Hematopoietic multipotent progenitor cell treated with erythropoietin and hydrocortisone succinate and interleukin-3 and kit ligand, for 15 days (in vitro differentiated cells): ENCODE data around the gene CDC42EP3.

Experiments used
- DNase-seq: peaks from one replicate; pipeline ENCODE4 v3.0.0-alpha.2; 2015; ENCODE audit warnings: low spot score

CDC42EP3 gene, protein sequence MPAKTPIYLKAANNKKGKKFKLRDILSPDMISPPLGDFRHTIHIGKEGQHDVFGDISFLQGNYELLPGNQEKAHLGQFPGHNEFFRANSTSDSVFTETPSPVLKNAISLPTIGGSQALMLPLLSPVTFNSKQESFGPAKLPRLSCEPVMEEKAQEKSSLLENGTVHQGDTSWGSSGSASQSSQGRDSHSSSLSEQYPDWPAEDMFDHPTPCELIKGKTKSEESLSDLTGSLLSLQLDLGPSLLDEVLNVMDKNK

DNA sequence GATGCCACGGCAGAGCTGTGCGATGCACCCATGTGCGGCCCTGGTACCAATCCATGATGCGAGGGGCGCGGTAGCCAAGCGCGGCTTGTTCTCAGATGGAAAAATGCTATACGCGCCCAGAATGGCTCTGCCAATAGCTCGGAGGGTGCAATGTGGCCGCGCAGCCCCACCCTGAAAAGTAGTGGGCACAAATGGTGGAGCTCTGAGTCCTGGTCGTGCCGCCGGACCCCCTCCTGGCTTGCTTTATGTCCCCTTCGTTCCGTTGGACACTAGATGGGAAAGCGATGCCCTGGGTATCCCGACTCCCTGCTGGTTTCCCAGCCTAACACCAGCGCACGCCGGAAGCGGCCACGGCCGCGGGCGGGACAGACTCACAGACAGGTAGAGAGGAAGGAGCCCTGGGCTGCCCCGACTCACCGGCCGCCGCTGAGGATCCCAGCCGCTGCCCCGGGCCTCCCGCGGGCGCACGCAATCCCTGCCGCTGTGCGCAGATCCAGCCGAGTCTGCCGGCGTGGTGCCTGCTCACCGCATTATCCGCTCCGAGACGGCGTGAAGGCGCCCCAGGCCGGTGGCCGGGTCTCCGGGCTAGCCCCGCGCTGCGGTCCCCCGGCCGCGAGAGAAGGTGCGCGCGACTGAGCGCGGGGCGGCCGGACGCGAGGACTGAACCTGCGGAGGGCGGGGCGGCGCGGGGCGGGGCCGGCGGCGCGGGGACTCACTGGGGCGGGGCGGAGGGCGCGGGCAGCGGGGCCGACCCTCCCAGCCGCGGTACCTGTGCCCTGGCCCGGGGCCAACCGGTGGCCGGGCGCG lies at the start of gene CDC42EP3:
CDC42EP3 (minus strand) TSS at position 634 of the 807 bp plus-strand sequence. CDS start 25,055 bp downstream, outside the sequence.
- DNase-seq = no peak

DNA sequence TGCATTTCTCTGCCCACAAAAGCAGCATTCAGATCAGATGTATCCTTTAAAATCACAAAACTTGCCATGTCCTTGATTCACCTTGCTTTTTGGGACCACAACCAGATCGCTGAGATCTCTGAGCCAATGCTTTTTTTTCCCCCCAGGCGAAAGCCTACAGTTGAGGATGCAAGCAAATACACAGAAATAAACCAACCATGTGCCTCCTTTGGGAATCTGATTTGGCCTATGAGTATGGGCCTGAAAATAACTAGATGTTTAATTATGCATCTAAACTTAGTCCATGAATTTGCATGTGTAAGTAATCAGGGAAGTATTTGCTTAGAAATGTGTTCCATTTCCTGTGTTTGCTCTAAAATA lies 49.7 kb upstream of the CDC42EP3 start:
- no peak for DNase-seq

DNA sequence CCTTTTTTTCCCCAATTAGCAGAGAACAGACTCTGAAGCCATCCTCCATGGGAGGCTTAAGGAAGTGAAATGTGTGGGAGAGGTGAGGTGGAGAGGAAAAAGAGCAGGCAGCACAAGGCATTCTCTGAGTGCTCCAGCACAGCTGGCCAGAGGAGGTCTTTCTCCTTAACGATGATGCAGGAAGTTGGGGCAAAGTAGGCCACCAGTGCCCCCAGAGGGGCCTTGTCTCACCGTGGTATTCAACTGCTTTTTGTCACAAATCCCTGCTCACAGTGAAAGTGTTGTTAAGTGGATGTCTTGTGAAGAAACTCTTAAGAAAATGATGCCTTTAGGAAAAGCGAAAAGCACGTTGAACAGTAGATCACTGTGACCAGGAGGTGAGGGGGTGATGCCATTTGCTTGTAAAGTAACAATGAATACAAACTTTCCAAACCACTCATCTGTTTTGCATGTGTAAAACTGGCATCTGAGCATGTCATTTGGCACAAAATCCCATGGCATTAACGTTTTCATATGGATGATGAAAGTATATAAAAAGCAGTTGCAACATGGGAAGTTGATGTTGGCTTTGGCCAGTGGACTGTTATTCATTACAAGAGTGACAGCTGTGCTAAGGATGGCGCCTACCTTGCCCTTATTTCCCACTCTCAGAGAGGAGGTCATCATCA lies 49.2 kb upstream of the CDC42EP3 start:
- no peak for DNase-seq

DNA sequence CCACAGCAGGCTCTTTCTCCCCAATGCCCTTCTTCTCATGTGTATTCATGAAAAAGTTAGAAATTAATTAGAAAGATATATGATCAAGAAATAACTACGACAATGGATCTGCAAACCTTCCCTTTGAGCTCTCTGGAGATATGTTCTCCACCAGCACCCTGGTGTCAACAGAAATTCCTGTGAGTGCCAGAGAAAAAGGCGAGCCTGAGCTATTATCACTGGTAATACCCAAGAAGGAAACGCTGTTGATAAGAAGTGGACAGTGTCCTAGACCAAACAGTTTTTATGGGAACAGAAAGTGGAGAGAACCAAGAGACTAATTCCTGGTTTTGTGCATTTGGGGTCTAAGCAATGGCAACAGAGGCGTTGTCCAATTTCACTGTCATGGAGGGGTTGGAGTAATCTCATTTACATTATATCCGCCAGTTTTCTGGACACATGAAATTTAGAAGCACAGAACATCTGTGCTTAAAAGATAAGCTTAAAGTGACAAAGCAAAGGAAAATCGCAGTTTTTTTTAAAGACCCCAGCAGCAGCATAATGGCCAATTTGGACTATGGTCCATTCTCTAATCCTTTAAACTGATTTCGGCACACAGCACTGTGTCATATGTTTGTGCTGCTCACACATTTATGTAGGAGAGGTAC lies 47.2 kb upstream of the CDC42EP3 start:
- no peak for DNase-seq

DNA sequence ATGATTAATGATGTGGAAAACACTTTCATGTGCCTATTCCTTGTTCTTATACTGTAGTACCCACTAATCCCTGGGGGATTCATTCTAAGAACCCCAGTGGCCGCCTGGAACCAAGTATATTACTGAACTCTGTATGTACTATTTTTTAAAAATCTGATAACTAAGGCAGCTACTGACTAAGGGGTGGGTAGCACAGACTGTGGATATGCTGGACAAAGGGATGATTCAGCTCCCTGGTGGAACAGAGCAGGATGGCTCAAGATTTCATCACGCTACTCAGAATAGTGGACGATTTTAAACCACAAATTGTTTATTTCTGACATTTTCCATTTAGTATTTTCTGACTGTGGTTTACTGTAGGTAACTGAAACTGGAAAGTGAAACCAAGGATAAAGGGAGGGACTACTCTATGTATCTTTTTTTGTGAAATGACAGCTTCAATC lies 41.8 kb upstream of the CDC42EP3 start:
- no peak for DNase-seq

DNA sequence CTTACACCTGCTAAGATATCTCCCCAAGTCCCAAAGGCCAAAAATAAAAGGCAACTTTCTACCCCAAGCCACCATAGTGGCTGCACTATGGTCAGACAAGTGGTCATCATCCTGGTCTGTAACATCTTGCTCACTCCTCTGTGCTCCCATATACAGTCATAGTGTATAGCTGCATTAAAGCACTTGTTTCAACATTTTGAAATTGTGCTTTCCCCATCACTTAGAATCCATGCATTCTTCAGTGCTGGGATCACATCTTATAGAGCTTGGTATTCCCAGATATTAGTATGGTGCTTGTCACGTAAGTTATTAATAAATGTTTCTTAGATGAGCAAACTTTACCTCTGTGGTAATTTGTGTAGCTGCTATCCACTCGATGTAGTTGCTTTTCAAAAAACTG lies 40.4 kb upstream of the CDC42EP3 start:
- no peak for DNase-seq

DNA sequence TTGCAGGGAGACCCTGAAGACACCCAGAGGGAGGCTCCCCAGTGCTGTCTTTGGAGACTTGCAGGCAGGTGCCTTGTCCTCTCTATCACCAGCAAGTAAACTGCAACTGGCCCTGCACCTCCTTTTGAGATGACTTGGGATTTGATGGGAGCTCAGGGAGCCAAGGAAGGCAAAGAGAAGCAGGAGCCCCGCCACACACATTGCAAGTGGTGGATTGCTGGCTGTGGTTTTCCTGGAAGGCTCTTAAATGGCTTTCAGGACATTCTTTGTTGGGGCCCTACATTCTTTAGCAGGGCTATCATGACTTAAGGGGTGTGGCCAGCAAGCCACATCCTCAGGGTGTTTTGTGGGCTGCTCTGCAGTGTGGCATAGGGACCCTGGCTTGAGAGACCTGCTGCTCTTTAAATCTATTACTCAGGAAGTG lies 39.9 kb upstream of the CDC42EP3 start:
- no peak for DNase-seq

DNA sequence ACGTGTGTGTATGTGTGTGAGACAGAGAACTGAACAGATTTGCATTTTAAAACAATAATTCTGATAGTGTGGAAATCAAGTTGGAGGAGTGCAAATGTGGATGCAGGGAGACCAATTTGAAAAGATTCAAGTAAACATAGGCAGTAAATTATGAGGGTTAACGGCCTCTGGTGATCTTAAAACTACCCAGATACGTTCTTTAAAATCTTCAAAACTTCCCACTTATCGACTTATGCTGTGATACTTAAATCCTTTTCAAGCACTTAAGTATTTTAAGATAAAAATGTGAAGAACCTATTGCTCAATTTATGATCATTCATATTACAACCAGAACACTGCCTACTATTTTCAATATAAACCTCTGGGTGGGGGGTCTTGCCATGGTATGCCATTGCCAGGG lies 37.7 kb upstream of the CDC42EP3 start:
- no peak for DNase-seq

DNA sequence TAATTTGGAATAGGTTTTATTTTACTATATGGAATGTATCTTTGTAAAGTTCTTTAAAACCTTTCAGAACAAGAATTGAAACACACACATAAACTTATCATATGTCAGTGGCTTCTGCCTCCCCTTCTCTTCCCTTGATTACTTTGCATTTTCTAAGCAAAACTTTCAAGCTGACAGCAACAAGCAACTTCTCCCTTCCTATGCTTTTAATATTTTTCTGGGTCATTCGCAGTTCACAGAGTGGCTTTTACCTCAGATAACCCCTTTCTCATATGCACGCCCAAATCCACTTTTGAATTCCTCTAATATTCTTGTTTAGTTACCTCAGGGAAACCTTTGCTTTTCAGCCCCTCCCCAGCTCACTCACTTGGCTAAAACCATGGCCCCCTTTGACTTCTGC lies 36.7 kb upstream of the CDC42EP3 start:
- DNase-seq = no peak

DNA sequence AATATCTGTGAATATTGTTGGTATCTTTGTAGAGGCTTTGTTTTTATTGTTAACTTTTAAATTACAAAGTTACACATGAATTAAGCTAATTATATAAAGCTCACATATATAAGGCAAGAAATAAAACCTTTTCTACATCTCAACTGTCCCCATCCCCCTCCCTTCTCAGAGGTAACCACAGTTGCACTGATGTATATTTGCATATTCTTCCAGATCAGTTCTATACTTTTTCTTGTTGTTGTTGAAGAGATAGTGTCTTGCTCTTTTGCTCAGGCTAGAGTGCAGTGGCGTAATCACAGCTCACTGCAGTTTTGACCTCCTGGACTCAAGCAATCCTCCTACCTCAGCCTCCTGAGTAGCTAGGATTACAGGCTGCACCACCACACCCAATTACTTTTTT lies 36.0 kb upstream of the CDC42EP3 start:
- DNase-seq = no peak

DNA sequence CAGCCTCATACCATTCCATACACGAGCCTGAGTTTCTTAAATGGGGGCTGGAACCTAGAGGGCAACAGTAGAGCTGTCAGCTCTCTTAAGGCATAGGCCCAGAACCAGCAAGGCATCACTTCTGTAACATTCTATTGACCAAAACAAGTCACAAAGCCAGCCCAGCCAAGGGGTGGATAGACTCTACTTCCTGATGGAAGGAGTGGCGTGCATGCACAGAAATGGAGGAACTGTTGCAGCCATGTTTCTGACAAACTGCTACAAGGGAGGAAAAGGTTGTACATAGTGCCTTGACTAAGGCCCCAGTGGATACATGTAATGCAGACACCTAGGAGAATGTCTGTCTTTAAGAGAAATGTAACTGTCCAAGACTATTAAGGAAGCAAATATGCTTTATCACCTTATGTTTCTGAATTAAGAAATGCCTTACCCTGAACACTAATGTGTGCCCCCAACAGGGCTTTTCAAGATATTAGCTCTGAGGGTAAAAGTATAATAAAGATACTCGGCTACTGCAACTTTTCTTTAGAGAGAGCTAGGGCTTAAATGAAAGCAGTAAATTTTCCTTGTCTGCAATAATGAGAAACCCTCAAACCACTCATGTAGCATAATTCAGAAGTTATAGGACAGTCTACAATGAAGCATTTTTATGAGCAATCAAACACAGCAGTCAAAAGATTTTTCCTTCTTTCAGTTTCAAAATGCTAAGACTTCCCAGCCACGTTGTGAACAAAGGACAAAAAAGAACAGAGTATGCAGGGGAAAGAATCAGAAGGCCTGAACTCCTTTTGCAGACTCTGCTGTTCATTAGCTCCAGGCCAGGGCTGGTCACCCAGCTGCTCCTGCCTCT lies 35.1 kb upstream of the CDC42EP3 start:
- DNase-seq = no peak

DNA sequence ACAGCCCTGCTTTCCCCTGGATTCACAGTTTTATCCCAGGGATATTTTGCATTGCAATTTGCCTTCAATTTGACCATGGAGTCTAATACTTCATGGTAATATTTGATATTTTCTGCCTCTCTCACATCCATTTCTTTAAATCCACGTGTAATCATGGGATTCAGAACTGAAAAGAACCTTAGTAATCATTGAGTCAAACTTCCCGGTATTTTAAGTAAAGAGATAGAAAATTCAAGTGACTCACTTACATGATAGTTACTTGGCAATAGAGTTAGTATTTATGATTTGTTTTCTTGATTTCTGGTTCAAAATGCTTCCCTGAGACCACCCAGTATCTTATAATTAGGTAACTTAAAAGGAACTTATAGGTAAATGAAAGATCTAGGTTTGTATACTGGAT lies 33.7 kb upstream of the CDC42EP3 start:
- DNase-seq = no peak

DNA sequence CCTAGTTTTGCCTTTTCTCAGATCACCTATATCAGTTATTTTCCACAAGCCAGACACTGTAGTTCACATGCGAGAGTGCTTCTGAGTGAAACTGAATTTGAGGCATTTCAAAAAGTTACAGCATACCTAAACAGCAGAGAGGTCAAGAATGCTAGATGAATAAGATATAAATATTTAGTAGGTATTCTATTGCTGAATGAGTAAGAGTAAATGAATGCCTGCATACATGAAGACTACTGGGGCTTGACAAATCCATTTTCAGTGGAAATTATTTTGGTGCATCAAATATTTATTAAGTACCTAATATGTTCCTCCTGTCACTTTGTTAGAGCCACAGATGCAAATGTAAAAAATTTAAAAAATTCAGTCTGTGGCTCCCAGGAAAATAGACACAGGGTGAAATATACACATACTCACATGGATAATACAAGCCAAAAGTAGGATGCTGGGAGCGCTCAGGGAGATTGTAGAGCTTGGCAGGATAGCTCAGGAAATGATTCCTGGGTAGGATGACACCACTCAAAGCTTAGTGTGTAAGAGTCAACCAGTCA lies 27.6 kb upstream of the CDC42EP3 start:
- DNase-seq = no peak

DNA sequence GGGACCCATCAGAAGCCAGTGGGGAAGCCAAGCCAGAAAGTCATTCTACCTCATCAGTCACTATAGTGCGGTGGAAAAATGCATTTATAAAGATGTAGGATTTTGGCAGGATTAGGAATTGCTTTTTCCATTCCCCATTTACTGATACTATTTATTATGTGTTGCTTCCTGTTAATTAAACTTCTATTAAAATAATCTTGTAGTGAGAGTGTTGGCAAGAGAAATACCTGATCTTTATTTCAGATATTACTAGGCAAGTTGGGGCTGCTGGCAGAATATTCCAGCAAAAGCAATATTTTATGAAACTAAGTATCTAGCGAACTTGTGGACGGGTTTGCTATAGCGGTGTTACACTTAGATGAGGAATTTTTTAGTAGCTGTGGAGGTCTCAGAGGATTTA lies 23.9 kb upstream of the CDC42EP3 start:
- DNase-seq = no peak

DNA sequence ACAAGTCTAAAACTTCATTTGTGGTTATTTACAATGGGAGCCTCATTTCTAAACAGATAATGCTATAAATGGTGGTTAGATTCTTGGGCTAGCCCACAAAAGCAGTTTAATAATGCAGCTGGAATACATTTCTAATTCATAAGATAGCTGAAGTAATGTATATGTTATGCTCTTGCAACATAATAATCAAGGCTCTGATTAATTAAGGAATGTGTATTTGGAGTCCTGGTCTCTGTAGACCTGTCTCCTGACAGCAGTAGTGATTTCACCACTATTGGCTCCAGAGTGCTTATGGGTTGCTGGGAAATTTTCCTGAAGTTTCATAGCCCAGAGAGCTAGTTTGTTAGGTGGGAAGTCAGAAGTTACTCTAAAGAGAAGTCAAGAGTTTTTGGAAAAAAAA lies 21.3 kb upstream of the CDC42EP3 start:
- DNase-seq = no peak

DNA sequence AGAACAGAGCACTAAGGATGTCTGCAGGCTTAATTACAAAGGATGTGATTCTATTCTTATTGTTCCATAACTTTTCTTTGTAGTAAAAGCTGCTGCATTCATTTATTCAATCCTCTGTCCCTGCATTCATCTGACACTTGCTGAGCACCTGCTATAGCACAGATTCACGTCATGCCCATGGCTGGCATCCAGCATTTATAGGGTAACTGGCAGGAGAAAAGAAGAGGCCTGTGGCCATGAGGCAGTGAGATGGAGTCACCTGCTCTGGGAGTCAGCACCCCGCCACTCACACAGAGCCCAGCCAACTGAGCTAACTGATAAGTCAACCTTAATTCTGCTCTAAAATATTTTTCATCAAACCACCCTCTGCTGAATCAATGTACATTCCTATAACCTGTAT lies 18.3 kb upstream of the CDC42EP3 start:
- no peak for DNase-seq

DNA sequence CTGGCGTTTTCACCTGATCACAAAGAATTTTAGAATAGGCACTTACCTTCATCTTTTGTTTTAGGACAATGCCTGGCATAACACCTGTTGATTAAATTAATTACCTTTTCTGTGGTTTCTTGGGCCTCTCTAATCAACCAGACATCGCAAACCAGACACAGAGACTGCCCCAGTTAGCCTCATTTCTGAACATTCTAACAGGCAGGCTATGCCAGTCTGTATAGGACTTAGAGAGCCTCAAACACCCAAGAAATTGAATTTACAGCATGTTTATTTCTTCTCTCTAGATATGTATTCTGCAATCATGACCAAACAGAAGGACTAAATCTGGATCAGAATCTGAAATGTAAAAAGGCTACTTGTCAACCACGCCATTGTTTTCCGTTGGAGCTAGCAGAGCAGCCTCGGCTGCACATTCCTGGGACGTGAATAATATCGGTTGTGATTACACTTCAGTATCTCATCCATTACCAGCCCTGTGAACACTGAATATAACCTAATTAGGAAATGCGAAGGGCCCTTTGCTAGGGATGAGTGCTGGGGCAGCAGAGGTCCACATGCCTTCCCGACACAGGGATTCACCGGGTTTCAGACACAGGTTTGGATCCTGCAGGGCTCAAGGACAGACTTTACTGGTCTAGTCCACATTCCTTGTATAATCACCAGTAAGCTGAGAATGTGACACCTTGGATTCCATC lies 17.5 kb upstream of the CDC42EP3 start:
- no peak for DNase-seq

DNA sequence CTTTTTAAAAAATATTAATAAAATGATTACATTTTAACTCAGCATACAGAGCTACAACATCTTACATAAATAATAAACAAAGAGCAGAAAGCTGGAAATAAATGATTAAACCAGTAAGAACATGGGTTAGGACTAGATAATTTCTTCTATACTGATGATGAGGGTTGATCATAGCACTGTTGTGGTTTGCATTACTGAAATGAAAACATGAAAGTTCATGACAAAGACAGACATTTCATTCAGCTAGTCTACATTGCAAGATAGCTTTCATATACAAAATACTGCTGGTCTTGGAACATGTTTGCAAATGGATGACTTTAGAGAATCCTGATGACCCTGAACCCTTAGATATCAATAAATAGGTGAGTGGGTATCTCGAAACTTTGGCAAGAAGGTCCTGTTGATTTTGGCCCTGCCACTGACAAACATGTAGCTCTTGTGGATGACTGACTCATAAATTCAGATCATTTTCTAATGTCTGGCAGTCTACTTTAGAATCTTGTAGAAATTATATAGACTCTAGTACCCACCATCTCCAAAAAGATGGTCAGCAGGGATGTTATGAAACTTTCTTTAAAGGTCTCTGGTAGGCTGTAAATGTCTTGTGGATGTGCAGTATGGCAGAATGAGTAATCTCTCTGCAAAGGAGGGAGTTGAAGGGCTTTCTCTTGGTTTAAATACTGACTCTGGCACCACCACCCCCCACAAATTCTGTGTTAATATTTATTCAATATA lies 15.5 kb upstream of the CDC42EP3 start:
- DNase-seq = no peak

DNA sequence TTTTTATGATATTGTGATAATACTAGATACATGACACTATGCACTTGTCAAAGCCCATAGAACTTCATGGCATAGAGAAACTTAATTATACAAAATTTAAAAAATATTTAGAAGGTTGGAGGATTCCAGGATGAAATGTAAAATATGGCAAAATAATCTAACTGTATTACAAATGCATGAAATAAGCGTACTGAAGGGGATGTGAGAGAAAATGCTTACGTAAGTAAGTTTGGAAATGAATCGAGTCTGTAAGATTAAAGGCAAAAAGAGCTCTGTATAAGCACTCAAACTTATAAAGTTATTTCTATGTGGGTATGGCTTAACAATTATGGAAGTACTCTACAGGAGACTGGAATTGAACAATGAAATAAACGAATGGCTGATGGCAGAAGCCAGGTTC lies 13.4 kb upstream of the CDC42EP3 start:
- no peak for DNase-seq
